ENCODE measurements around the gene KIZ.
"Not testable (repeated sequence)": the region's sequence is repeated elsewhere in the genome, so short reads cannot be mapped to it uniquely, and the experiment has no call there.

KIZ gene

DNA sequence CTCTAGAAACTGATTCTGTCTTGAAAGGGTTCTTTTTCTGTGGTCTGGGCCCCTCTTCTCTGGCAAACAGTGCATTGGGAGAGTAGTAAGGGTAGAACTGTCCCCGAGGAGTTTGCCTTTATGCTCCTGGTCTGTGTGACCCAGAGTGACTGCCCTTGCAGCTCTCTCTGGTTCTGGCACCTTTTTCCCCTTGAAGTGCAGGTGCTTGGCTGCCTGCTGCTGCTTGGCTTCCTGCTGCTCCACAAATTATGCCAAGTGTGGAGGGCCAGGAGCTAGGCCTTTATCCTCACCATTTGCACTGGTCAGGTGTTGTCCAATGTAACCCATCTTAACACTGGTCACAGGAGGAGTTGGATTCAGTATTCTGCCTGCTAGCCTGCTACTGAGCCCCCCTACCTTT, 11.2 kb downstream of the KIZ start:
- DNase-seq (ENCODE audit: low read depth in 3 of 3) = no peak

- DNase-seq (ENCODE audit: low read depth in 3 of 3) = no peak
Measured at GRCh38 chr20:21139881-21140566, 14.1 kb downstream of the KIZ start.

DNA sequence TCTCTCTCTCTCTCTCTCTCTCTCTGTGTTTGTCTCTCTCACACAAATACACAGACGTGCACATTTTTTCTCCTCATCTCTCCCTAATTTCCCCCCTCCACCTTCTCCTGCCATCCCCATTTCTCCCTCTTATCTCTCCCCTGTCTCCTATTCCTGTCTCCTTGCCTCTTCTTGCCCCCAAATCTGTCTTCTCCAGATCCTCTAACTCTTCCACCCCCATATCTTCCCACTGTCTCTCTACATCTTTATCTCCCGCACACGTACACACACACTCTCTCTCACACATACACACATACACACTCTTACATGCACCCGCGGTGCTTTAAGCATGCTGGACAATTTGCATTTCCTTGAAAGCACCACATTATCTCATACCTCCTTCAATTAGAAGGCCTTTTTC, 15.9 kb downstream of the KIZ start:
- DNase-seq (ENCODE audit: low read depth in 3 of 3) = no peak

- DNase-seq (ENCODE audit: low read depth in 3 of 3) = no peak
Measured at GRCh38 chr20:21143194-21143890, 17.5 kb downstream of the KIZ start.

GRCh38 chr20:21145424-21145823, 19.5 kb downstream of the KIZ start:
- DNase-seq (ENCODE audit: low read depth in 3 of 3) = no peak

DNA sequence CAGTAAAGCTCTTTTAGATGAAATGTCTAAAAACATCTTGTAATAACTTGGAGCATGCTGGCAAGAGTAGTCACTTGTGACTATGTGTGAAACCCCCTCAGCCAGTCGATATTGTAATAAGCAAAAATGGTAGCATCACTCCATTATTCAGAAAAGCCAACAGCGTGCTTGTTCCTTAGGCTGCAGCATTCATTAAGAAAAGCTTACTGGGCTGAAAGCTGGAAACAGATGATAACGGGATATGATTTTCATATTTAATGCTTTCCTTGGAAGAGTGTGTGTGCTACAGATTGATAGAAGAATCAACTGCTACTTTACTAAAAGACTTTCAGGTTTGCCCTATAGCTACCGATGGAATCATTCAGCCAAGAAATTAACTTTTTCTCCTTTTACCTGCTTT, 20.3 kb downstream of the KIZ start:
- no peak for DNase-seq (ENCODE audit: low read depth in 3 of 3)

- DNase-seq (ENCODE audit: low read depth in 3 of 3) = no peak
Measured at GRCh38 chr20:21147593-21147992, 21.7 kb downstream of the KIZ start.

- DNase-seq (ENCODE audit: low read depth in 3 of 3) = no peak
Measured at GRCh38 chr20:21149344-21149743, 23.5 kb downstream of the KIZ start.

DNA sequence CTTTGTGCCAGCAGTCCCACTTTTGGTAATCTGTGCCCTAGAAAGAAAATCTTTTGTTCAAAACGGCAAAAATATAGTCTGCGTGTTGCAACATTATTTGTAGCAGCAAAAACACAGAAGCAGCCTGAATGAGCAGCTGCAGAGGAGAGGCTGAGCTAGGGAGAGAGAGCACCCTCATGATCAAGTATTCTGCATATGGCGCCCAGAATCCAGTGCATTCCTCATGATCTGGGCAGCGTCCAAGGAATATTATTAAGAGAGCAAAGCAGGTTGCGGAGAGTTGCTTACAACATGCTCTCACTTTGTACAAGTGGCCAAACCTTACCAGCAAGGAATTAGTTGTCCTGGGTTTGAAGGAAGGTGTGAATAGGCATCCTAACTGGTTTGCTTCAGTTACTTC, 25.9 kb downstream of the KIZ start:
- no peak for DNase-seq (ENCODE audit: low read depth in 3 of 3)

- DNase-seq (ENCODE audit: low read depth in 3 of 3) = no peak
Measured at GRCh38 chr20:21154692-21155091, 28.8 kb downstream of the KIZ start.

DNA sequence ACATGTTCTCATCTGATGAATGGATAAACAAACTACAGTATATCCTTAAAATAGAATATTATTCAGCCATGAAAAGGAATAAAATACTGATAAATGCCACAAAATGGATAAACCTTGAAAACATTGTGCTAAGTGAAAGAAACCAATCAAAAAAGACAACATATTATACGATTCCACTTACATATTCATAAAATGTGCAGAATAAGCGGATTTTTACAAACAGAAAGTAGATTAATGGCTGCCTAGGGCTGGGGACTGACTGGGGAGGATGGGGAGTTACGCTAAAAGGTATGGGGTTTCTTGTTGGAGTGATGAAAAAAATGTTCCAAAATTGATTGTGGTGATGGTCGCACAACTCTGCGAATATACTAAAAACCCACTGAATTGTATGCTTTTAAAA, 29.4 kb downstream of the KIZ start:
- no peak for DNase-seq (ENCODE audit: low read depth in 3 of 3)

GRCh38 chr20:21156266-21156665, 30.4 kb downstream of the KIZ start:
- no peak for DNase-seq (ENCODE audit: low read depth in 3 of 3)

- no peak for DNase-seq (ENCODE audit: low read depth in 3 of 3)
Measured at GRCh38 chr20:21157006-21157405, 31.1 kb downstream of the KIZ start.

DNA sequence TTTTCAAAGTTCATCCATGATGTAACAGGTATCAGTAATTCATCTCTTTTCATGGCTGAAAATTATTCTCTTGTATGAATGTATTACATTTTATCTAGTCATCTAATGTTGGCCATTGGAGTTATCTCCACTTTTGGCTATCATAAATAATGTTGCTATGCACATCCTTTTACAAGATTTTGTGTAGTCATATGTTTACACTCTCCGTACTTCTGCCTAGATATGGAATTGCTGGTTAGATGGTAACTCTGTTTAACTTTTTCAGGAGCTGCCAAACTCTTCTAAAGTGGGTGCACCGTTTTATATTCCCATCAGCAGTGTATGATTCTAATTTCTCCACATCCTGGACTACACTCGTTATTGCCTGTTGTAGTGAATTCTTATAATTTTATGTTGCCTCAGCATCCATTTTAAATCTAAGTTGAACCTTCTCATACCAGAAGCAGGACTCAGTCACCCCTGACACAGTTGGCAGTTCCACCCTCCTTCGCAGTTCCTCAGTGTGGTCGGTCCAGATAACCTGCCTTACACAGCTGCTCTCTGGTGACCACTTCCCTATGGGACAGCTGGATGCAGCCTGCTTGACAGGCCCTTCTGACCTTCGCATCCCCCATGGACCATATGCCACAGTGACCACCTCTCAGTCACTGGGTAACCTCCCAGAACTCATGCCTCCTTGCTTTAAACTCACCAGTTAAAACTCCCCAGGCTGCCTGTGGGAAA, 33.9 kb downstream of the KIZ start:
- no peak for DNase-seq (ENCODE audit: low read depth in 3 of 3)

DNA sequence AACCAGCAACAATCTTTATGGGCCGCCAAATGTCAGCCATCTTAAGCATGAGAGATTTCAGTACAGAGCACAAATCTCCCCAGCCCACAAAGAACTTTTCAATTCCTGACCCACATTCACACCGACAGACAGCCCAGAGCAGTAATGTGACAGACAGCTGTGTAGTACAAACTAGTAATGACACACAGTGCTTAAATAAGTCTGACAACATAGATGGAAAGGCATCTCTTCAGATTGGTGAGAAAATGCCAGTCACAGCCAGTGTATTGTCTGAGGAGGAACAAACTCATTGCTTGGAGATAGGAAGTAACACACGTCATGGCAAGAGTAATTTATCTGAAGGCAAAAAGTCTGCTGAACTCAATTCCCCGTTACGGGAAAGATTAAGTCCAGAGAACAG, 36.0 kb downstream of the KIZ start:
- no peak for DNase-seq (ENCODE audit: low read depth in 3 of 3)

DNA sequence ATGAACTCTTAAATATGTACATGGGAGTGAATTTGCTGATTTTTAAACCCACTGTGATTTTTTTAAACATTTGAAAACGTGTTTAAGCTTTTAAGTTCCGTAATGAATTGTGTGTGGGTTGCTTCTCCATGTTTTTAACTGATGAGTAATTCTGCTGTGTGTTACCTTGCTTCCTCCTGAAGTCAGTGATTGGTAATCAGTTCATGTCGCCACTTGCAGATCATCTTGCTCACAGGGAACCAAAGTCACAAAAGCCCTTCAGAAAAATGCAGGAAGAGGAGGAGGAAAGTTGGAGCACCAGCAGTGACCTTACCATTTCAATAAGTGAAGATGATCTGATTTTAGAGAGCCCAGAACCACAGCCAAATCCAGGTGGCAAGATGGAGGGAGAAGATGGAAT, 36.7 kb downstream of the KIZ start:
- no peak for DNase-seq (ENCODE audit: low read depth in 3 of 3)

GRCh38 chr20:21166801-21167200, 40.9 kb downstream of the KIZ start:
- no peak for DNase-seq (ENCODE audit: low read depth in 3 of 3)

DNA sequence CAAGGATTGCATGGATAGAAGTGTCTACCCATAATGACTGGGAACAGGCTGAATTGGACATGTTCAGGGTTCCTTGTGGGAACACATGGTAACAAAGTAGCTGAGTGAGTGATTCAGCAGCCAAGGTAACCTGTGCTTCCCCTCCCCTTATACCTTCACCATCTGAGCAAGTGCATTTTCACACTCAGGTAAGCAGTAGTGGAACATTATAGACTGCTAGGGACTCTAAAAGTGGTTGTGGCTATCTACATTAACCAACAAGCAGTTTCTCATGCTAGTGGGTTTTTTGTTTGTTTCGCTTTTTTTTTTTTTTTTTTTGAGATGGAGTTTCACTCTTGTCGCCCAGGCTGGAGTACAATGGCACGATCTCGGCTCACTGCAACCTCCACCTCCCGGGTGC, 41.4 kb downstream of the KIZ start:
- no peak for DNase-seq (ENCODE audit: low read depth in 3 of 3)

- not testable (repeated sequence) for DNase-seq (ENCODE audit: low read depth in 3 of 3)
Measured at GRCh38 chr20:21168061-21168460, 42.2 kb downstream of the KIZ start.

GRCh38 chr20:21172626-21173025, 46.7 kb downstream of the KIZ start:
- DNase-seq (ENCODE audit: low read depth in 3 of 3) = no peak

DNA sequence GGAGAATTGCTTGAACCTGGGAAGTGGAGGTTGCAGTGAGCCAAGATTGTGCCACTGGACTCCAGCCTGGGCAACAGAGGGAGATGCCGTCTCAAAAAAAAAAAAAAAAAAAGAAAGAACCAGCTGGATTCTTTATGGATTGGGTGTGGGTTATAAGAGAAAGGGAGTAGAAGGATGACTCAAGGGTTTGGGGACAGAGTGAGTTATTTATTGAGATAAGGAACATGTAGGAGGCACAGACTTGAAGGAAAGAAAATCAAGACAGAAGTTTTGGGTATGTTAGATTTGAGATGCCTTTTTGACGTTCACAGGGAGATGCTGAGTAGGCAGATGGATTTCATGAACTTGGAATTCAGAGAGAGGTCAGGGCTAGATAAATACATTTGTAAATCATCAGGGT, 47.6 kb downstream of the KIZ start:
- no peak for DNase-seq (ENCODE audit: low read depth in 3 of 3)

GRCh38 chr20:21174516-21175239, 48.8 kb downstream of the KIZ start:
- no peak for DNase-seq (ENCODE audit: low read depth in 3 of 3)

All from stimulated activated CD4-positive, alpha-beta T cell treated with anti-CD3 and anti-CD28 coated beads, TNF-alpha, amount 100 ng/mL, for 48 hours (primary cell).